Renal cortex interstitium (tissue), 11 donors: ENCODE data around the gene ZBTB22. TPM values are rescaled to one million over a fixed set of nuclear protein-coding genes. Genes with fewer than 3 reads are reported as not detected.

Experiments used
- DNase-seq, 11 donors: peaks; one replicate each; pipeline ENCODE4 v3.0.0-alpha.2; 2013; ENCODE audit warnings: low read depth in 9 of 11, low spot score in 4 of 11; ENCODE audit errors: extremely low read depth in 1 of 11
- polyA plus RNA-seq, 3 donors: library from polyadenylated mRNA; unstranded; fragments of 120-200 nt; gene quantifications; one replicate each; pipeline ENCODE4 v1.2.1, GENCODE V29; 2013; ENCODE audit not compliant: insufficient read length in 3 of 3

Gene ZBTB22
- polyA plus RNA-seq, 3 donors = 19.8 to 28.3 (median 23.2) TPM

GRCh38 chr6:33273924-33274902 is 43.3 kb downstream of the ZBTB22 start:
- DNase-seq = no peak

GRCh38 chr6:33273129-33273923 is 44.2 kb downstream of the ZBTB22 start:
- DNase-seq = no peak

DNA sequence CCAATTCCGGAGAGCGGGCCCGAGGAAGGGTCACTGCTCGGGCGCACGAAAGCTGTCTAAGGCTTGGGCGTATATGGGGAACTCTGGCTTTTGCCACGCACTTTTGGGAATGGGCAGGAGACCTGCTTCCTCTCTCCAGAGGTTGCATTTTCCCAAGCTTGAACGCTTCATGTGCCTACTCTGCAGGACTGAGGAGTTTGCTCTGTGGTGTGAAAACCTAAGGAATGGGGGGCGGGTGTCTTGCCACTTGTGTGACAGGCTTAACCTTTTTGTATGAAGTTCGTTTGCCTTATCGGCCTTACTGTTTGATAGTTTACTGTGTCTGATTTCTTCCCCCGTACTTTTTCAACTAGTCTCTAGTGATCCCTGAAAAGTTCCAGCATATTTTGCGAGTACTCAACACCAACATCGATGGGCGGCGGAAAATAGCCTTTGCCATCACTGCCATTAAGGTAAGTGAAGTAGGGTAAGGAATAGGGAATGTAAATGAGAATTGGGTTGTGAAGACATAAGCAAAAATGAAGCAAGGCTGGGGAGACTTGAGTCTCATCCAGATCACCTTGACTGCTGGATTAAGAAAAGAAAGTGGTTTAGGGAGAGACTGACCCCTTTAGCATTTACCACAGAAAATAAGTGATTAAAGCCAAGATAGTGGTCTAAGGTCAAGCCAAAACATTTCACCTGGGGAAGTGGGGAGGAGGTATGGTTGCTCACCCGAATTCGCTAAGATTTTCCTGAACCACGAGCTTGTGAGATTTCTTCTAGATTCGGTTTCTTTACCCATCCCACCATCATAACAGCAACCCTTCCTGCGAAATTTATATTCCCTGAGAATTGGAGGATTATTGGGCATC is 45.0 kb downstream of the ZBTB22 start:
- DNase-seq = no peak

GRCh38 chr6:33271468-33272274 is 45.9 kb downstream of the ZBTB22 start, which contains the start of the genes RPS18 and VPS52:
Gene RPS18, plus strand, starts transcription at chr6:33272075. Its CDS starts 45 bp downstream, at chr6:33272120.
Gene VPS52, minus strand, starts transcription at chr6:33271876. Its CDS starts 201 bp downstream, at chr6:33271675.
- peak; percentile 95 to 99 (median 99) for DNase-seq

DNA sequence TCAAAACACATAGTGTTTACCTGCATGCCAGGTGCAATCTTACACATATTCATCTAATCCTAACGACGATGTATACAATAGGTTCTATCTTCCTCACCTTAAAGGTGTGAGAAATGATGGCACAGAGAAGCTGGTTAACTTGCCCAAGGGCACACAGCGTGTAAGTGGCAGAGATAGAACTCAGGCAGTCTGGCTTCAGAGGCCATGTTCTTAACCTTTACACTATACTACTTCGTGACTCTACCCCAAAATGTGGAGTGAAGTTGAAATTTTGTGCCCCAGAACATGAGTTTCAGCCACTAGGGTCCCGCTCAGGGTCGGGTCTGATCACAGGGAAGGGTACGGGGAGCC is 46.5 kb downstream of the ZBTB22 start:
- DNase-seq = no peak

Other genes starting within 250 kb of the ZBTB22 start
- gene HLA-DPA1, start 244.1 kb downstream of the ZBTB22 start, polyA plus RNA-seq = 10 to 100 TPM in 2 of 3 donors, 1 to 10 TPM in 1; 8.6 to 32.9 (median 19.7) TPM
- 10 to 100 TPM; 10.7 to 26.6 (median 20.8) TPM for gene HLA-DPB1, start 241.8 kb downstream of the ZBTB22 start, polyA plus RNA-seq
- 1 to 10 TPM; 4.2 to 7.3 (median 5.0) TPM for gene COL11A2, start 125.3 kb downstream of the ZBTB22 start, polyA plus RNA-seq
- gene RXRB, start 117.1 kb downstream of the ZBTB22 start, polyA plus RNA-seq = 10 to 100 TPM; 51.1 to 64.5 (median 61.0) TPM
- gene SLC39A7, start 116.9 kb downstream of the ZBTB22 start, polyA plus RNA-seq = 100 to 1,000 TPM; 101 to 130 (median 109) TPM
- 10 to 100 TPM; 24.4 to 28.5 (median 28.2) TPM for gene HSD17B8, start 113.1 kb downstream of the ZBTB22 start, polyA plus RNA-seq
- gene RING1, start 109.2 kb downstream of the ZBTB22 start, polyA plus RNA-seq = 10 to 100 TPM; 49.2 to 68.5 (median 62.5) TPM
- gene VPS52, start 45.9 kb downstream of the ZBTB22 start, polyA plus RNA-seq = 10 to 100 TPM; 69.2 to 99.3 (median 74.0) TPM
- 1,000 to 10,000 TPM; 2,982 to 3,472 (median 3,206) TPM for gene RPS18, start 45.7 kb downstream of the ZBTB22 start, polyA plus RNA-seq
- gene B3GALT4, start 40.6 kb downstream of the ZBTB22 start, polyA plus RNA-seq = 1 to 10 TPM; 2.6 to 5.1 (median 4.4) TPM
- gene WDR46, start 28.5 kb downstream of the ZBTB22 start, polyA plus RNA-seq = 10 to 100 TPM; 57.3 to 72.6 (median 66.4) TPM
- 10 to 100 TPM; 70.4 to 77.0 (median 76.8) TPM for gene PFDN6, start 28.1 kb downstream of the ZBTB22 start, polyA plus RNA-seq
- 100 to 1,000 TPM; 103 to 134 (median 113) TPM for gene RGL2, start 18.8 kb downstream of the ZBTB22 start, polyA plus RNA-seq
- 10 to 100 TPM; 33.7 to 47.7 (median 34.5) TPM for gene TAPBP, start 3.7 kb downstream of the ZBTB22 start, polyA plus RNA-seq
- 10 to 100 TPM; 46.9 to 63.6 (median 61.5) TPM for gene DAXX, start 5.2 kb upstream of the ZBTB22 start, polyA plus RNA-seq
- gene KIFC1, start 74.1 kb upstream of the ZBTB22 start, polyA plus RNA-seq = 10 to 100 TPM; 37.0 to 50.3 (median 46.5) TPM
- gene PHF1, start 93.3 kb upstream of the ZBTB22 start, polyA plus RNA-seq = 10 to 100 TPM; 57.8 to 82.8 (median 68.8) TPM
- 100 to 1,000 TPM; 226 to 254 (median 240) TPM for gene CUTA, start 100.4 kb upstream of the ZBTB22 start, polyA plus RNA-seq
- 10 to 100 TPM; 32.6 to 51.5 (median 33.5) TPM for gene SYNGAP1, start 102.3 kb upstream of the ZBTB22 start, polyA plus RNA-seq
- 10 to 100 TPM; 13.4 to 17.7 (median 15.5) TPM for gene ZBTB9, start 136.8 kb upstream of the ZBTB22 start, polyA plus RNA-seq